A673 (cell line): Measurements from ENCODE around the gene IL15RA. TPM values are rescaled to one million over a fixed set of nuclear protein-coding genes. Genes with fewer than 3 reads are reported as not detected.
"Not testable (repeated sequence)": the region's sequence is repeated elsewhere in the genome, so short reads cannot be mapped to it uniquely, and the experiment has no call there.

Experiments used
- BruUV-seq: library from RNA; stranded (reverse); fragments of 400-500 nt; replicated peaks from 2 replicates; lab custom pipeline; 2021; lab: Mats Ljungman, UMichigan
- CTCF ChIA-PET: fragments of 300-600 bp; sonication (Branson Sonifier 250); formaldehyde crosslinking; loops from one replicate; lab custom pipeline; 2022; ENCODE audit warnings: antibody characterized with exemption; lab: Charles Lee
- POLR2A ChIA-PET: fragments of 300-600 bp; sonication (Branson Sonifier 250); formaldehyde crosslinking; loops from one replicate; lab custom pipeline; 2022; ENCODE audit warnings: antibody characterized with exemption; ENCODE audit not compliant: low non-redundant PET; lab: Charles Lee
- DNase-seq: peaks from one replicate; pipeline ENCODE4 v3.0.0-alpha.2; 2015; ENCODE audit warnings: low spot score
- H3K27ac ChIP-seq: fragments of 200-600 bp; sonication (generic); 2 replicates; pipeline ENCODE4 v1.5.1; 2016; ENCODE audit warnings: mixed run types, low read depth, mild to moderate bottlenecking, mixed read lengths, antibody characterized with exemption, low read length; ENCODE audit not compliant: poor library complexity, severe bottlenecking
- H3K27me3 ChIP-seq: fragments of 200-600 bp; sonication (generic); replicated peaks from 2 replicates; pipeline ENCODE4 v1.6.1; 2017; ENCODE audit warnings: mixed run types, low read depth, mild to moderate bottlenecking, mixed read lengths, antibody characterized with exemption, low read length; ENCODE audit not compliant: insufficient read depth, poor library complexity
- H3K36me3 ChIP-seq: fragments of 200-600 bp; sonication (generic); 2 replicates; pipeline ENCODE4 v1.6.1; 2016; ENCODE audit warnings: mixed run types, mild to moderate bottlenecking, mixed read lengths, antibody characterized with exemption, low read length; ENCODE audit not compliant: insufficient read depth, poor library complexity, severe bottlenecking
- H3K4me1 ChIP-seq: fragments of 200-600 bp; sonication (generic); 2 replicates; pipeline ENCODE4 v1.6.1; 2017; ENCODE audit warnings: mixed run types, mild to moderate bottlenecking, mixed read lengths, antibody characterized with exemption, low read length; ENCODE audit not compliant: insufficient read depth, poor library complexity, severe bottlenecking
- H3K4me3 ChIP-seq: fragments of 200-600 bp; sonication (generic); 2 replicates; pipeline ENCODE4 v1.5.1; 2016; ENCODE audit warnings: low read depth, mixed run types, mild to moderate bottlenecking, mixed read lengths, low read length; ENCODE audit not compliant: poor library complexity, severe bottlenecking
- H3K9me3 ChIP-seq: fragments of 200-600 bp; sonication (generic); 2 replicates; pipeline ENCODE4 v1.6.1; 2016; ENCODE audit warnings: mixed run types, low read depth, mild to moderate bottlenecking, mixed read lengths, antibody characterized with exemption, low read length; ENCODE audit not compliant: poor library complexity, severe bottlenecking
- CTCF ChIP-seq: fragments of 300-800, 200-600 bp; sonication (generic); conservative IDR thresholded peaks from 2 replicates; pipeline ENCODE4 v1.5.1; 2017; ENCODE audit warnings: low read depth, mild to moderate bottlenecking, antibody characterized with exemption, low read length, moderate library complexity, mixed read lengths
- EZH2 ChIP-seq: fragments of 200-600 bp; sonication (generic); IDR thresholded peaks from 2 replicates; pipeline ENCODE4 v1.6.1; 2017; ENCODE audit warnings: borderline replicate concordance, low read depth, mild to moderate bottlenecking, mixed read lengths, antibody characterized with exemption, low read length; ENCODE audit not compliant: poor library complexity, severe bottlenecking
- intact Hi-C: fragments of 100-400 bp; cut with micrococcal nuclease; formaldehyde crosslinking; loops from one replicate; pipeline ENCODE4 v1.10.0; 2022; ENCODE audit not compliant: unreplicated experiment
- total RNA-seq: library from RNA; stranded (reverse); gene quantifications from 2 replicates; pipeline ENCODE4 v1.2.3, GENCODE V29; 2021

IL15RA gene
- total RNA-seq, 1 experiment from 2014 or later = 1.1 TPM

- Histone ChIP-seq H3K4me3 (no peak overlapping the region), H3K27me3 (no peaks in the 10 kb centered on the region), H3K36me3 (no peaks in the 10 kb centered on the region), H3K27ac (no peak overlapping the region), H3K9me3 (no peaks in the 10 kb centered on the region), H3K4me1 (peaks cover 5% of the 10 kb centered on the region)
- TF ChIP-seq CTCF (no peak), EZH2 (no peak)
- intact Hi-C loops = loop anchor here (5.0 kb wide), 2 partner anchors 66 to 141 kb away; partner anchors contain the start of gene RBM17
- no peak for DNase-seq
- POLR2A ChIA-PET = no interaction called here
- no TSS peak for BruUV-seq
- CTCF ChIA-PET = no interaction called here
These were observed 30.6 kb downstream of the IL15RA start for GRCh38 chr10:5946786-5947185.

GRCh38 chr10:5946419-5946775 is 30.9 kb downstream of the IL15RA start:
- H3K27ac ChIP-seq, H3K27me3 ChIP-seq, BruUV-seq, H3K36me3 ChIP-seq, H3K4me3 ChIP-seq, DNase-seq, POLR2A ChIA-PET, H3K4me1 ChIP-seq, H3K9me3 ChIP-seq, CTCF ChIA-PET: not testable (repeated sequence)
- intact Hi-C loops = loop anchor here (5.0 kb wide), 2 partner anchors 66 to 141 kb away; partner anchors contain the start of gene RBM17

GRCh38 chr10:5945561-5946418 is 31.6 kb downstream of the IL15RA start:
- ChIA-PET POLR2A (no interaction called here), CTCF (no interaction called here)
- Histone ChIP-seq H3K27me3 (no peaks in the 10 kb centered on the region), H3K4me3 (no peak overlapping the region), H3K27ac (no peak overlapping the region), H3K4me1 (no peaks in the 10 kb centered on the region), H3K36me3 (no peaks in the 10 kb centered on the region), H3K9me3 (no peaks in the 10 kb centered on the region)
- BruUV-seq = no TSS peak
- intact Hi-C loops = loop anchor here (5.0 kb wide), 2 partner anchors 67 to 142 kb away; partner anchors contain the start of gene RBM17
- no peak for DNase-seq
- TF ChIP-seq EZH2 (no peak), CTCF (no peak)
